ENCODE results near the gene GGACT.
A peak's percentile ranks its signal among the peaks of the same experiment; 100 is the strongest.

The GGACT gene

DNA sequence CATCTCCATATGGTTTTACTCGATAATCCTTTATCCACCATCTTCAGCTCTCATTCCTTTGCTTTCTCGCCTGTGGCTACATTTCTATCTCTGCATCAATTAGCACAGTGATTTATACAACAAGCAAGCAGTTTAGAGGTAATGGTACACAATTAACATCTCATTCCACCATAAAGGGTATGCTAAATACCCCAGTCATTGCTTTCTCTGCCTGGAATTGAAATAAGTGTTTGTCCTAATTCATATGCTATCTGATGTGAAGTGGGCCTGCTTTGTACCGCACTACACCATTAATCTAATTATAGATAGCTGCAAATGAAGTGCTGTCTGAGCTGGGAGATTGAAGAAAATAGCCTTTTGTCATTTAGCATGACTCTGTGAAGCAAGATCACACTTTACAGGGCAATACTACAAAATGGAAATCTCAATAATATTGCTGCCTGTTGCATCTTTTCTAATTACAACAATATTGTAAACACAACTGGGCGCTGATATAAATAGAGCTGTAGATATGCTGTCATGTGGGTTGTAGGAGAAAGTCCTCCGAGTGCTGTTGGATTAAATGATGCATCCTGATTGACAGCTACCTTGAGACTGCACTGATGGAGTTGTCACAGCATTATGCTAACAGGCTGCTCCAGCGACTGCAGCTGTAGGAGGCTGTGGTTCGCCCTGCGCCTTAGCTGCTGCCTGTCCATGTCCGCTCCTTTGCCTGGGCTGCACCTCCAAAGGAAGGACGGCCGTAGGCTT is 78.2 kb downstream of the GGACT start:
- TF ChIP-seq GATA2 (IDR thresholded peaks at IDR 0.05; ENCODE audit: low read depth, low read length) (peak; percentile 84), GATA3 (IDR thresholded peaks at IDR 0.05; ENCODE audit: low read depth, low read length) (peak; percentile 92)

GRCh38 chr13:100508996-100509395 is 79.6 kb downstream of the GGACT start:
- no peak for TF ChIP-seq GATA3 (IDR thresholded peaks at IDR 0.05; ENCODE audit: low read depth, low read length)
- TF ChIP-seq GATA2 (IDR thresholded peaks at IDR 0.05; ENCODE audit: low read depth, low read length), result no peak

- no peak for TF ChIP-seq GATA3 (IDR thresholded peaks at IDR 0.05; ENCODE audit: low read depth, low read length)
- TF ChIP-seq GATA2 (IDR thresholded peaks at IDR 0.05; ENCODE audit: low read depth, low read length), result no peak
Measured at GRCh38 chr13:100508455-100508854, 80.1 kb downstream of the GGACT start.

- TF ChIP-seq GATA3 (IDR thresholded peaks at IDR 0.05; ENCODE audit: low read depth, low read length) (no peak), GATA2 (IDR thresholded peaks at IDR 0.05; ENCODE audit: low read depth, low read length) (no peak)
Measured at GRCh38 chr13:100506600-100507422, 81.8 kb downstream of the GGACT start.

DNA sequence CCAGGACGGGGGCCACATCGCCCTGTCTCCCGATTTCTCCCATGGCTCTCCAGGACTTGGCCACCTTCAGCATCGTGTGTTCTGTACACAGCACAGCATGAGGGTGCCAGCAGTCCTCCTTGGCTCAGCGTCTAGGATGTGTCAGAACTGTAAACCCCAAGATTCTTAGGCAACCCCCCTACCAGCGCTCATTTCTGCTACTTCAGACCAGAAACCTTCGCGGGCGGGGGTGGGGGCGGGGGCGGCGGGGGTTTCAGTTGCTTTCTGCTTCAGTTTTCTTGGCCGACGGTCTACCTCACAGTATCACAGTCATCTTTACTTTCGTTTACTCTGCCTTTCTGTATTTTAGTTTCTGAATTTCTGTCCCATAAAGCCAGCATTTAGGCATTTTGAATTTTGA is 82.4 kb downstream of the GGACT start:
- TF ChIP-seq GATA2 (IDR thresholded peaks at IDR 0.05; ENCODE audit: low read depth, low read length), result no peak
- no peak for TF ChIP-seq GATA3 (IDR thresholded peaks at IDR 0.05; ENCODE audit: low read depth, low read length)

GRCh38 chr13:100503622-100504021 is 85.0 kb downstream of the GGACT start:
- no peak for TF ChIP-seq GATA3 (IDR thresholded peaks at IDR 0.05; ENCODE audit: low read depth, low read length)
- TF ChIP-seq GATA2 (IDR thresholded peaks at IDR 0.05; ENCODE audit: low read depth, low read length), result no peak

- no peak for TF ChIP-seq GATA3 (IDR thresholded peaks at IDR 0.05; ENCODE audit: low read depth, low read length)
- TF ChIP-seq GATA2 (IDR thresholded peaks at IDR 0.05; ENCODE audit: low read depth, low read length), result no peak
Measured at GRCh38 chr13:100502446-100502845, 86.1 kb downstream of the GGACT start.

DNA sequence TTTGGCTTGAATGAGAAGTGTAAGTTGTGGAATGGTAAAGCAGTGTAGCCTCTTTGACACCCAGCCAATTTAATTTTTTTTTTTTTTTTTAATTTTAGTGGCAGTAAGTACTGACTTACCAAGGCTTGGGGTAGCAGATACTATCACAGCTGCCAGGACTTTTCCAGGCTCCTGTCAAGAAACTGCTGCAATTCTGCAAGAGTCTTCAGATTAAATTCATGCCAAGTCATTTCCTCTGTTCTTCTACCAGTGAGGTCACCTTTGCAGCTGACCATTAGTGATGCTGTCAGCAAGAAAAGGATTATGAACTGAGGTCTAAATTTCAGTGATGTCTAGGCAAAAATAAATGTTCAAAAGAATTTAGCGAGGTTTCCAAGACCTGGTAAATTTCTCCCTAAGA is 91.2 kb downstream of the GGACT start:
- TF ChIP-seq GATA2 (IDR thresholded peaks at IDR 0.05; ENCODE audit: low read depth, low read length) (no peak), GATA3 (IDR thresholded peaks at IDR 0.05; ENCODE audit: low read depth, low read length) (no peak)

- TF ChIP-seq GATA3 (IDR thresholded peaks at IDR 0.05; ENCODE audit: low read depth, low read length) (no peak), GATA2 (IDR thresholded peaks at IDR 0.05; ENCODE audit: low read depth, low read length) (no peak)
Measured at GRCh38 chr13:100495455-100495854, 93.1 kb downstream of the GGACT start.

GRCh38 chr13:100493418-100493817 is 95.2 kb downstream of the GGACT start:
- TF ChIP-seq GATA3 (IDR thresholded peaks at IDR 0.05; ENCODE audit: low read depth, low read length), result no peak
- no peak for TF ChIP-seq GATA2 (IDR thresholded peaks at IDR 0.05; ENCODE audit: low read depth, low read length)

GRCh38 chr13:100491164-100491842 is 97.3 kb downstream of the GGACT start:
- TF ChIP-seq GATA2 (IDR thresholded peaks at IDR 0.05; ENCODE audit: low read depth, low read length) (no peak), GATA3 (IDR thresholded peaks at IDR 0.05; ENCODE audit: low read depth, low read length) (no peak)

DNA sequence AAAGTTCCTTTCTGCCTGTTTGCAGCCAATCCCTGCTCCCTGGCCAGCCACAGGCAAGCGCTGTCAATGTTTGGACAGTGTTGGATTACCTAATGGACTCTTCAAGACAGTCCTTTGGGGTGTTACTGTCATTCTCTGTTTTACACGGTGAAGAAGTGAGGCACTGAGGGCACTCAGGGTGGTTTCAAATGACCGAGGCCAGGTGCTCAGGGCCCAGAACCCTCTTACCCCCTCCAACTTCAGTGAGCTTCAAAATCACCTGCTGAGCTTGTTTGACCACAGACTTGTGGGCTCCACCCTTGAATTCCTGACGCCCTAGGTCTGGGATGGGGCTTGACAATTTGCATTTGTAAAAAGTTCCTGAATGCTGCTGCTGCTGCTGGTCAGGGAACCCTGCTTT is 97.9 kb downstream of the GGACT start:
- TF ChIP-seq GATA2 (IDR thresholded peaks at IDR 0.05; ENCODE audit: low read depth, low read length) (no peak), GATA3 (IDR thresholded peaks at IDR 0.05; ENCODE audit: low read depth, low read length) (no peak)

DNA sequence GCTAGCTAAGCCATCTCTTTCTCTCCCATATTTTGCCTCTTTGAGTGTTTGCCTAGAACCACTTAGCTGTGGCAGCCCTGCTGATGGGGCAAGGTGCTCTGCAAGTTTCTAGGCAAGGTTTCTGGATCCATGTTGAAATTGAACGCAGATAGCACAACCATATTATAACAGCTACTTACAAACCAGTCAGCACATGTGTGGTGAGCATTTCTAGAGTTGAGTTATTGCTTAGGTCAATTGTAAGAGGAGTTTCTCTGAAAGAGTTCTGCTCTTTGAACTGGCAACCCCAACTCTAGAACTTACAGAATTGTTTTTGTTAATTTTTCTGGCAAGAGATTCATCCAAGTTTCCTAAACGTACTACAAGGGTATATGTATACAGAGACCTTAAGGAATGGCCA is 103.3 kb downstream of the GGACT start:
- no peak for TF ChIP-seq GATA3 (IDR thresholded peaks at IDR 0.05; ENCODE audit: low read depth, low read length)
- TF ChIP-seq GATA2 (IDR thresholded peaks at IDR 0.05; ENCODE audit: low read depth, low read length), result no peak

DNA sequence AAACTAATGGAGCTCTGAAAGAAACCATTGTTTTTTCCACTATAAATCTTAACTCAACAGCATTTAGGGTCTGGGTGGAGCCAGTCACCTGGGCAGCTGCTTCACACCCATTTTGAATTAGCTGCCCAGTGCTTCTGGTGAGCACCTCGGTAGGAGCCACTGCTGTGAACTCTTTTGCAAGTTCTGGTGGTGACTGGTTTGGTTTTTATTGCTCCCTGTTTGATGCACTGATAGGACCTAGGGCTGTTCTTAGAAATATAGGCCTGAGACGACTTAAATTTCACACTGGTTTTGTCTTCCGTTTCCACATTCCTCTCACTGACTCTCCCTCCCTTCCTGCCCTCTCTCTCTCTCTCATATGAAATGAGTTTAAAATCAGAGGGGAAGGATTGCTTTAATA is 103.9 kb downstream of the GGACT start:
- TF ChIP-seq GATA3 (IDR thresholded peaks at IDR 0.05; ENCODE audit: low read depth, low read length) (no peak), GATA2 (IDR thresholded peaks at IDR 0.05; ENCODE audit: low read depth, low read length) (no peak)
